IMR-90 (cell line): ENCODE results near the gene TMC1. TPM values are rescaled to one million over a fixed set of nuclear protein-coding genes. Genes with fewer than 3 reads are reported as not detected.
"Not testable (repeated sequence)": the region's sequence is repeated elsewhere in the genome, so short reads cannot be mapped to it uniquely, and the experiment has no call there.

Experiments
- ATAC-seq: fragments of 200-7000 bp; cut with Tn5 transposase; 2 replicates; pipeline ENCODE4 v1.9.1; 2020; ENCODE audit warnings: low read depth, mild to moderate bottlenecking, moderate library complexity
- BruUV-seq: library from RNA; stranded (reverse); fragments of 400-500 nt; replicated peaks from 2 replicates; lab custom pipeline; 2021; lab: Mats Ljungman, UMichigan
- CTCF ChIA-PET: fragments of 300-600 bp; formaldehyde crosslinking; extraction: SDS; loops from one replicate; lab custom pipeline; 2021; ENCODE audit warnings: antibody characterized with exemption; lab: Yijun Ruan, JAX
- POLR2A ChIA-PET: fragments of 300-600 bp; sonication (Branson Sonifier 250); formaldehyde crosslinking; loops from one replicate; lab custom pipeline; 2022; ENCODE audit warnings: antibody characterized with exemption; ENCODE audit not compliant: unreplicated experiment; lab: Charles Lee
- DNase-seq: peaks from one replicate; pipeline ENCODE4 v3.0.0; 2013
- H2AFZ ChIP-seq: replicated peaks from 2 replicates; pipeline ENCODE3; 2013; ENCODE audit warnings: low read length, mild to moderate bottlenecking; ENCODE audit not compliant: poor library complexity
- H2AK5ac ChIP-seq: 2 replicates; pipeline ENCODE4 v1.6.1; 2013; ENCODE audit warnings: low read depth, low read length, inconsistent platforms
- H2AK9ac ChIP-seq: replicated peaks from 2 replicates; pipeline ENCODE3; 2013; ENCODE audit warnings: mild to moderate bottlenecking, low read depth, low read length, moderate library complexity; ENCODE audit not compliant: poor library complexity
- H2BK120ac ChIP-seq: 2 replicates; pipeline ENCODE4 v1.6.1; 2013; ENCODE audit warnings: low read depth, low read length, inconsistent platforms
- H2BK15ac ChIP-seq: 3 replicates; pipeline ENCODE4 v1.6.1; 2013; ENCODE audit warnings: low read depth, low read length, inconsistent platforms
- H2BK20ac ChIP-seq: 2 replicates; pipeline ENCODE4 v1.6.1; 2013; ENCODE audit warnings: low read depth, mild to moderate bottlenecking, inconsistent platforms, low read length, moderate library complexity
- H2BK5ac ChIP-seq: 2 replicates; pipeline ENCODE4 v1.6.1; 2013; ENCODE audit warnings: mild to moderate bottlenecking, low read depth, low read length, inconsistent platforms; ENCODE audit not compliant: poor library complexity, severe bottlenecking
- H3K14ac ChIP-seq: replicated peaks from 2 replicates; pipeline ENCODE4 v1.6.1; 2013; ENCODE audit warnings: low read depth, low read length, inconsistent platforms
- H3K18ac ChIP-seq: 2 replicates; pipeline ENCODE4 v1.6.1; 2013; ENCODE audit warnings: low read depth, low read length, control low read depth
- H3K23ac ChIP-seq: 2 replicates; pipeline ENCODE4 v1.6.1; 2013; ENCODE audit warnings: low read depth, low read length, inconsistent platforms
- H3K27ac ChIP-seq: 2 replicates; pipeline ENCODE4 v1.5.1; 2013; ENCODE audit warnings: mild to moderate bottlenecking, control low read depth, low read length; ENCODE audit not compliant: insufficient read depth
- H3K27me3 ChIP-seq: 2 replicates; pipeline ENCODE4 v1.6.1; 2013; ENCODE audit warnings: low read length; ENCODE audit not compliant: control insufficient read depth, insufficient read depth
- H3K36me3 ChIP-seq: 2 replicates; pipeline ENCODE4 v1.6.1; 2013; ENCODE audit warnings: low read length, mixed read lengths; ENCODE audit not compliant: control insufficient read depth, insufficient read depth
- H3K4ac ChIP-seq: 2 replicates; pipeline ENCODE4 v1.6.1; 2013; ENCODE audit warnings: low read depth, low read length, inconsistent platforms
- H3K4me1 ChIP-seq: 2 replicates; pipeline ENCODE4 v1.6.1; 2013; ENCODE audit warnings: low read length, mixed read lengths; ENCODE audit not compliant: control insufficient read depth, insufficient read depth
- H3K4me2 ChIP-seq: 2 replicates; pipeline ENCODE4 v1.6.1; 2013; ENCODE audit warnings: low read depth, mild to moderate bottlenecking, control low read depth, low read length, moderate library complexity
- H3K4me3 ChIP-seq: 2 replicates; pipeline ENCODE4 v1.5.1; 2013; ENCODE audit warnings: low read depth, mild to moderate bottlenecking, control low read depth, low read length, moderate library complexity; ENCODE audit not compliant: insufficient read depth
- H3K56ac ChIP-seq: 2 replicates; pipeline ENCODE4 v1.6.1; 2013; ENCODE audit warnings: low read length, inconsistent platforms; ENCODE audit not compliant: insufficient read depth; ENCODE audit errors: extremely low read depth
- H3K79me1 ChIP-seq, 2 experiments: 2 replicates each; pipeline ENCODE4 v1.6.1; 2013; ENCODE audit warnings: low read length in 2 of 2, inconsistent platforms in 1 of 2, low read depth in 1 of 2
- H3K9ac ChIP-seq: 2 replicates; pipeline ENCODE4 v1.6.1; 2013; ENCODE audit warnings: low read depth, low read length, control low read depth
- H3K9me1 ChIP-seq: 2 replicates; pipeline ENCODE4 v1.6.1; 2013; ENCODE audit warnings: low read length, inconsistent platforms; ENCODE audit not compliant: insufficient read depth
- H3K9me3 ChIP-seq: 2 replicates; pipeline ENCODE4 v1.6.1; 2013; ENCODE audit warnings: low read length; ENCODE audit not compliant: control insufficient read depth, insufficient read depth
- H4K20me1 ChIP-seq: 2 replicates; pipeline ENCODE4 v1.6.1; 2013; ENCODE audit warnings: low read length, inconsistent platforms; ENCODE audit not compliant: insufficient read depth
- H4K5ac ChIP-seq: 2 replicates; pipeline ENCODE4 v1.6.1; 2013; ENCODE audit warnings: mild to moderate bottlenecking, low read depth, low read length, control low read depth
- H4K8ac ChIP-seq, 2 experiments: 2 replicates each; pipeline ENCODE4 v1.6.1; 2013; ENCODE audit warnings: low read depth in 2 of 2, low read length in 2 of 2, control low read depth in 1 of 2, inconsistent platforms in 1 of 2
- H4K91ac ChIP-seq: 2 replicates; pipeline ENCODE4 v1.6.1; 2013; ENCODE audit warnings: low read depth, low read length, inconsistent platforms; ENCODE audit not compliant: insufficient read depth
- WGBS, 2 experiments: methylation state at CpG; one replicate each; pipeline versions ENCODE4 v1.1.5 to v1.1.7; 2013; ENCODE audit warnings: missing lambda C conversion rate in 2 of 2; ENCODE audit not compliant: insufficient read length in 1 of 2; ENCODE audit errors: extremely low coverage in 2 of 2; 5-methylcytosine and 5-hydroxymethylcytosine counted together
- dilution Hi-C: fragments of 300-500 bp; cut with HindIII; formaldehyde crosslinking; loops from one replicate; pipeline ENCODE4 v1.14.3; 2018; ENCODE audit warnings: low sequenced_read_pairs; ENCODE audit not compliant: unreplicated experiment
- in situ Hi-C: fragments of 300-500 bp; cut with MboI; formaldehyde crosslinking; loops from 3 replicates; pipeline ENCODE4 v1.14.3; 2019; ENCODE audit warnings: low sequenced_read_pairs, inconsistent platforms, mixed read lengths
- intact Hi-C: fragments of 100-400 bp; cut with micrococcal nuclease; formaldehyde crosslinking; loops from 2 replicates; pipeline ENCODE4 v1.10.0; 2022
- polyA plus RNA-seq, 3 experiments: library from polyadenylated mRNA; depleted of rRNA; stranded (reverse); fragments of >200 nt; gene quantifications; 2 replicates each; pipeline ENCODE4 v1.2.3, GENCODE V29; 2012; ENCODE audit warnings: low replicate concordance in 1 of 3
- total RNA-seq: library from RNA; depleted of rRNA; stranded (reverse); fragments of >200 nt; gene quantifications from 2 replicates; pipeline ENCODE4 v1.2.3, GENCODE V29; 2012

TMC1 gene
- total and polyA plus RNA-seq, 2 of the 4 experiments (the other 2 are of a cell fraction) = not detected

GRCh38 chr9:72850209-72850608 is 328.8 kb downstream of the TMC1 start:
- BruUV-seq, dilution Hi-C loops: not testable (repeated sequence)

More at GRCh38 chr9:72850209-72850608, 328.8 kb downstream of the TMC1 start:
- H3K79me1 ChIP-seq, H2AFZ ChIP-seq, DNase-seq, H3K9ac ChIP-seq, H2BK15ac ChIP-seq, ATAC-seq, H3K27ac ChIP-seq, H4K8ac ChIP-seq, H4K91ac ChIP-seq, H3K4me1 ChIP-seq, H3K36me3 ChIP-seq, H2AK9ac ChIP-seq, H3K9me1 ChIP-seq, H3K27me3 ChIP-seq, H4K20me1 ChIP-seq, H3K18ac ChIP-seq, H3K9me3 ChIP-seq, H2AK5ac ChIP-seq, intact Hi-C loops, H3K56ac ChIP-seq, H4K5ac ChIP-seq, H2BK120ac ChIP-seq, H2BK20ac ChIP-seq, H3K23ac ChIP-seq, H3K4me2 ChIP-seq, H3K4ac ChIP-seq, CTCF ChIA-PET, H2BK5ac ChIP-seq, POLR2A ChIA-PET, H3K4me3 ChIP-seq, H3K14ac ChIP-seq: not testable (repeated sequence)
- no CpG with 5 or more reads among the region's 4 CpGs for WGBS, 2 experiments
- in situ Hi-C loops = loop anchor here (10.0 kb wide), 2 partner anchors 175 to 335 kb away; no protein-coding TSS in a partner anchor
